HepG2 (cell line): ENCODE data around the gene PXMP4. TPM values are rescaled to one million over a fixed set of nuclear protein-coding genes. Genes with fewer than 3 reads are reported as not detected.

ENCODE experiments used
- HDAC1 ChIP-seq: sonication (generic); formaldehyde crosslinking; IDR thresholded peaks from 2 replicates; pipeline ENCODE4 v1.5.1; 2020; ENCODE audit warnings: mild to moderate bottlenecking, missing genetic modification reagents
- HOXA5 ChIP-seq: sonication (generic); formaldehyde crosslinking; IDR thresholded peaks from 2 replicates; pipeline ENCODE4 v1.4.0; 2020; ENCODE audit warnings: missing genetic modification reagents
- KLF16 ChIP-seq, 2 experiments: sonication (generic) in 1 of 2; formaldehyde crosslinking in 1 of 2; IDR thresholded peaks; 2 replicates each; pipeline versions ENCODE4 v1.6.1 to v1.8.0; 2016 to 2023; ENCODE audit warnings: missing genetic modification reagents in 2 of 2, missing compliant biosample characterization in 1 of 2
- RNF2 ChIP-seq: fragments of 450-650 bp; conservative IDR thresholded peaks from 2 replicates; pipeline ENCODE4 v1.6.1; 2016; ENCODE audit warnings: low read depth
- SCMH1 ChIP-seq: sonication (generic); formaldehyde crosslinking; IDR thresholded peaks from 2 replicates; pipeline ENCODE4 v1.9.0; 2021; ENCODE audit warnings: missing genetic modification reagents, mild to moderate bottlenecking, borderline replicate concordance
- SMAD9 ChIP-seq: sonication (generic); formaldehyde crosslinking; IDR thresholded peaks from 2 replicates; pipeline ENCODE4 v1.5.1; 2020; ENCODE audit warnings: mild to moderate bottlenecking, missing genetic modification reagents
- ZKSCAN1 ChIP-seq: fragments of 150-350 bp; IDR thresholded peaks from 2 replicates; pipeline ENCODE4 v1.6.1; 2014; ENCODE audit warnings: low read length
- ZNF256 ChIP-seq: sonication (generic); formaldehyde crosslinking; conservative IDR thresholded peaks from 2 replicates; pipeline ENCODE4 v1.4.0; 2020; ENCODE audit warnings: missing genetic modification reagents
- ZNF337 ChIP-seq: sonication (generic); formaldehyde crosslinking; IDR thresholded peaks from 2 replicates; pipeline ENCODE4 v1.5.1; 2020; ENCODE audit warnings: missing genetic modification reagents, low read depth, mild to moderate bottlenecking, borderline replicate concordance
- ZNF564 ChIP-seq: sonication (generic); formaldehyde crosslinking; IDR thresholded peaks from 2 replicates; pipeline ENCODE4 v1.8.1; 2023; ENCODE audit warnings: mild to moderate bottlenecking, missing genetic modification reagents
- polyA plus RNA-seq, 8 experiments: library from polyadenylated mRNA; depleted of rRNA in 3 of 8; stranded (reverse) in 7 of 8; unstranded in 1 of 8; fragments of >200 nt; fragmentation: Illumina TruSeq in 4 of 8; extraction: Trizol in 4 of 8; gene quantifications; 2 replicates each; pipeline versions ENCODE4 v1.2.1 to v1.2.3, GENCODE V29; 2011 to 2016; ENCODE audit warnings: low read depth in 4 of 8, missing spikeins in 1 of 8, mixed read lengths in 1 of 8; ENCODE audit not compliant: insufficient read depth in 1 of 8
- total RNA-seq, 5 experiments: library from RNA; depleted of rRNA; stranded (reverse); fragments of >200 nt; fragmentation: Illumina TruSeq; extraction: Trizol; gene quantifications; 2 replicates each; pipeline ENCODE4 v1.2.3, GENCODE V29; 2016; ENCODE audit warnings: low read depth in 1 of 5
- TF ChIP-seq, protein P1 (sequence below): sonication (generic); formaldehyde crosslinking; IDR thresholded peaks from 2 replicates; pipeline ENCODE4 v1.5.1; 2020; ENCODE audit warnings: mild to moderate bottlenecking, missing genetic modification reagents, moderate library complexity
- TF ChIP-seq, protein P2 (sequence below): IDR thresholded peaks from 2 replicates; pipeline ENCODE4 v1.6.1; 2016; ENCODE audit warnings: mild to moderate bottlenecking, missing biosample characterization, missing genetic modification reagents

Gene PXMP4
- total and polyA plus RNA-seq, 2 of the 13 experiments (the other 11 are each of a cell fraction or from before 2014, with no cell fraction given): not detected

DNA sequence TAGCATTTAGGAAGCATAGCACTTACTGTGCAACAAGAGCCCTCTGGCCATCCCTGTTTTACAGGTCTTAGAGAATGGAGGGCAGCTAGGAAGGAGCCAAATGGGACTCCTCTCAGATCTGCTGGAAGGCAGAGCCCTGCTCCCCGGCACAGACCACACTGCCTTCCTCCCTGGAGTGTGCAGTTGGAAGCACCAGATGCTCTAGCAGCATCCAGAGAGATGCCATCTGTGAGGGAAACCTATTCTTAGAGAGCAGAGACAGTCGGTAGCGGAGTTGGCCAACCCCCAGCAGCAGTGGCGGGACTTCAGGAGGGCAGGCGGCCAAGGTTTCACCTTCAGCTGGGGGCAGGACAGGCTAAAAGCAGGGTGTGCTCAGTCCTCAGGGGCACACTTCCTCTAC lies 17.2 kb downstream of the PXMP4 start (continued):
- TF ChIP-seq, protein P1, sequence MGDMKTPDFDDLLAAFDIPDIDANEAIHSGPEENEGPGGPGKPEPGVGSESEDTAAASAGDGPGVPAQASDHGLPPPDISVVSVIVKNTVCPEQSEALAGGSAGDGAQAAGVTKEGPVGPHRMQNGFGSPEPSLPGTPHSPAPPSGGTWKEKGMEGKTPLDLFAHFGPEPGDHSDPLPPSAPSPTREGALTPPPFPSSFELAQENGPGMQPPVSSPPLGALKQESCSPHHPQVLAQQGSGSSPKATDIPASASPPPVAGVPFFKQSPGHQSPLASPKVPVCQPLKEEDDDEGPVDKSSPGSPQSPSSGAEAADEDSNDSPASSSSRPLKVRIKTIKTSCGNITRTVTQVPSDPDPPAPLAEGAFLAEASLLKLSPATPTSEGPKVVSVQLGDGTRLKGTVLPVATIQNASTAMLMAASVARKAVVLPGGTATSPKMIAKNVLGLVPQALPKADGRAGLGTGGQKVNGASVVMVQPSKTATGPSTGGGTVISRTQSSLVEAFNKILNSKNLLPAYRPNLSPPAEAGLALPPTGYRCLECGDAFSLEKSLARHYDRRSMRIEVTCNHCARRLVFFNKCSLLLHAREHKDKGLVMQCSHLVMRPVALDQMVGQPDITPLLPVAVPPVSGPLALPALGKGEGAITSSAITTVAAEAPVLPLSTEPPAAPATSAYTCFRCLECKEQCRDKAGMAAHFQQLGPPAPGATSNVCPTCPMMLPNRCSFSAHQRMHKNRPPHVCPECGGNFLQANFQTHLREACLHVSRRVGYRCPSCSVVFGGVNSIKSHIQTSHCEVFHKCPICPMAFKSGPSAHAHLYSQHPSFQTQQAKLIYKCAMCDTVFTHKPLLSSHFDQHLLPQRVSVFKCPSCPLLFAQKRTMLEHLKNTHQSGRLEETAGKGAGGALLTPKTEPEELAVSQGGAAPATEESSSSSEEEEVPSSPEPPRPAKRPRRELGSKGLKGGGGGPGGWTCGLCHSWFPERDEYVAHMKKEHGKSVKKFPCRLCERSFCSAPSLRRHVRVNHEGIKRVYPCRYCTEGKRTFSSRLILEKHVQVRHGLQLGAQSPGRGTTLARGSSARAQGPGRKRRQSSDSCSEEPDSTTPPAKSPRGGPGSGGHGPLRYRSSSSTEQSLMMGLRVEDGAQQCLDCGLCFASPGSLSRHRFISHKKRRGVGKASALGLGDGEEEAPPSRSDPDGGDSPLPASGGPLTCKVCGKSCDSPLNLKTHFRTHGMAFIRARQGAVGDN: peak; percentile 49; the same call in 1 of the 2 replicates
- TF ChIP-seq SCMH1 (CRISPR knock-in tag) (no peak), RNF2 (no peak), ZNF564 (CRISPR knock-in tag) (no peak), ZKSCAN1 (no peak), KLF16 (CRISPR knock-in tag; IDR thresholded peaks at IDR 0.05) (no peak), ZNF337 (no peak), ZNF256 (CRISPR knock-in tag) (no peak), HOXA5 (CRISPR knock-in tag) (no peak), SMAD9 (CRISPR knock-in tag) (no peak), HDAC1 (CRISPR knock-in tag) (no peak)
- TF ChIP-seq, protein P2, sequence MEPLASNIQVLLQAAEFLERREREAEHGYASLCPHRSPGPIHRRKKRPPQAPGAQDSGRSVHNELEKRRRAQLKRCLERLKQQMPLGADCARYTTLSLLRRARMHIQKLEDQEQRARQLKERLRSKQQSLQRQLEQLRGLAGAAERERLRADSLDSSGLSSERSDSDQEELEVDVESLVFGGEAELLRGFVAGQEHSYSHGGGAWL: 0 out of 2 replicates have a peak, but pooled peaks have one; percentile 2
